Uterus (tissue), 4 donors: ENCODE data around the gene TMEM253. TPM values are rescaled to one million over a fixed set of nuclear protein-coding genes. Genes with fewer than 3 reads are reported as not detected.

Experiments used
- DNase-seq, 2 donors: peaks; one replicate each; pipeline ENCODE4 v3.0.0-alpha.2; 2019 to 2020
- H3K27ac ChIP-seq, 2 donors: fragments of 200-600 bp; sonication (generic); 1 replicate in 1 of 2; 2 replicates in 1 of 2; pipeline ENCODE4 v1.5.1; 2016 to 2018
- H3K27me3 ChIP-seq, 2 donors: fragments of 200-600 bp; sonication (generic); one replicate each; pipeline ENCODE4 v1.5.1; 2018 to 2019; ENCODE audit warnings: control low read depth in 1 of 2
- H3K36me3 ChIP-seq, 2 donors: fragments of 200-600 bp; sonication (generic); one replicate each; pipeline ENCODE4 v1.5.1; 2019; ENCODE audit warnings: control low read depth in 1 of 2
- H3K4me1 ChIP-seq, 2 donors: fragments of 200-600 bp; sonication (generic); one replicate each; pipeline ENCODE4 v1.5.1; 2018 to 2019; ENCODE audit warnings: control low read depth in 1 of 2
- H3K4me3 ChIP-seq, 2 donors: fragments of 200-600 bp; sonication (generic); 1 replicate in 1 of 2; 2 replicates in 1 of 2; pipeline ENCODE4 v1.5.1; 2018 to 2019; ENCODE audit warnings: mild to moderate bottlenecking in 1 of 2
- H3K9me3 ChIP-seq, 2 donors: fragments of 200-600 bp; sonication (generic); one replicate each; pipeline ENCODE4 v1.5.1; 2019; ENCODE audit warnings: control low read depth in 1 of 2
- POLR2A ChIP-seq, 2 donors: fragments of 450-650 bp; IDR thresholded peaks; one replicate each; pipeline ENCODE4 v1.6.1; 2016; ENCODE audit warnings: antibody characterized with exemption in 2 of 2, mild to moderate bottlenecking in 1 of 2, moderate library complexity in 1 of 2
- intact Hi-C: fragments of 100-400 bp; cut with DNase I; formaldehyde crosslinking; loops from one replicate; pipeline ENCODE4 v1.15.1; 2023; ENCODE audit warnings: low total_unique reads
- total RNA-seq, 4 donors: library from RNA; depleted of rRNA in 3 of 4; stranded (reverse); fragments of >200 nt in 3 of 4; gene quantifications; one replicate each; pipeline versions ENCODE4 v1.1.0 to v1.2.4, GENCODE V29; 2014 to 2023
- TF ChIP-seq, protein P1 (sequence below), 4 experiments: fragments of 200-600 bp in 2 of 4; fragments of 450-650 bp in 2 of 4; sonication (generic) in 2 of 4; IDR thresholded peaks; one replicate each; pipeline ENCODE4 v1.5.1; 2016 to 2019; ENCODE audit warnings: antibody characterized with exemption in 4 of 4, mild to moderate bottlenecking in 2 of 4, moderate library complexity in 1 of 4
- donor health status: DM: yes; HTN: yes; CAD: no.

TMEM253 gene
- total RNA-seq, 4 donors from 2014 or later = 0.85 TPM; not detected in 3

DNA sequence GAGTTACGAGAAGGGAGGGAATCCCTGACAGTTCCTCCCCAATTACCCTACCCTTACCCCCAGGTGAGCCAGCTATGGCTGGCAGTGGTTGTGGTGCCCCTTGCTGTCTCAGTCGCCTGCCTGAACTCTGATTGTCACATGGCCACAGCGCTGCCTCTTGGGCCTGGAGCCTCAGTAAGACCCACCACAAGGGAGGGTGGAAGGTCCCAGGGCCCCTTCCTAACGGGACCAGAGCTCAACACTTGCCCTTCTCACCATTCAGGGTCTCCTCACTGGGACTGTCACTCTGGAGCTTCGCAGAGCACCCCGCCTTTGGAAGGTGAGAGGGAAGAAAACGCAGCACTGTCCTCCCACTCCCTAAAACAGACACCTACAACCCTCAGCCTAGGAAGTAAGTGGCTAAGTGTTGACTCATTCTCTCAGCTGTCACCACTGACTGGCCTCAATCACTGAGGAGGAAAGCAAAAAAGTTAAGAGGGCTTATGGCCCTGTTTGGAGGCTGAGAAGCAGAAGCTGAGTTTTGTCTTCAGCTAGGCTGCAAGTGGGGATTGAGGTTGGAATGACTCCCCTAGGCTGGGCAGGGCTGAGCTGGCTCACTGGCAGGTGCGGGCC lies 1.0 kb downstream of the TMEM253 start:
- Histone ChIP-seq H3K4me1 (peaks cover 6 to 19% of the 10 kb centered on the region in 2 donors), H3K27ac (no peak overlapping the region)

DNA sequence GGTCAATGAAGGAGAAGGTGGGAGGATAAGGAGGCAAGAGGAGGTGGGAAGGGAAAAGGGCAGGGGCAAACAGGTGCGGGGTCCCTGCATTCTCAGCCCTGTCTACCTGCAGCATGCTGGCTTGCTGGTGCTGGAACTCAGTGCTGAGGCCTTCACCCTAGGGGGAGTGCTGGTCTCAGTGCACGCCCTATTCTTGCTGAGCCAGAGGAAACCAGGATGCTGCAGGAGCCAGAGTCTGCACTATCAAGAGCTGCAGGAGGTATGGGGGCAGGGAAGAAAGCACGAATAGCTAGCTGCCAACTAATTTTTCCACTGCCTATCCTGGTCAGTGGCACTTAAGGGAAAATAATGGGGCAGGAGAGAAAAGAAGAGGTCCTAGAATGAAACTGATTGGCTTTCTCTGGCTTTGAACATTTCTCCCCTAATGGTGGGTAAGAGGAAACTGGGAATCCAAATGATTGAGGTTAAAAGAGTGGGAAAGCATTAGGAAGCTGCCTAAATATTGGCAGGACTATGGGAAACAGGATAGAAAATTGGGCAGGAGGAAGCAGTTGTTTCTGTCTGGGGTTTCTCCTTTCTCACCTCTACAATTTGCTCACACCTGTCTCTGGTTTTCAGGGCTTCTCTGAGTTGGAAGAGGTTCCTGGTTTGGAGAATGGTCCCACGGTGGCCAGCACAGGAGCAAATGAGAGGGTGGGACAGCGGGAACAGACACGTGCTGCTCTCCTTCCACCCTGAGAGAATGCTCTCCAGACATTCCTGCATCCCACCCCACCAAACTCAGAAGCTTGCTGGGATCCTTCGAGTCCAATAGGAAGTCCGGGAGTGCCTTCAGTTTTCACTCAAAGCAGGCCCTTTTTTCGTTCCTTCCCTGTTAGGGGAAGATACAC lies 1.9 kb downstream of the TMEM253 start:
- Histone ChIP-seq H3K9me3 (no peaks in the 10 kb centered on the region), H3K27me3 (no peaks in the 10 kb centered on the region), H3K4me1 (peaks cover 6 to 11% of the 10 kb centered on the region in 2 donors), H3K27ac (peak overlapping the region; percentile 99), H3K4me3 (peak overlapping the region; percentile 65 to 69), H3K36me3 (no peaks in the 10 kb centered on the region)
- intact Hi-C loops = loop anchor here (5.0 kb wide), 1 partner anchor 35 kb away; no protein-coding TSS in a partner anchor
- TF ChIP-seq, protein P1, sequence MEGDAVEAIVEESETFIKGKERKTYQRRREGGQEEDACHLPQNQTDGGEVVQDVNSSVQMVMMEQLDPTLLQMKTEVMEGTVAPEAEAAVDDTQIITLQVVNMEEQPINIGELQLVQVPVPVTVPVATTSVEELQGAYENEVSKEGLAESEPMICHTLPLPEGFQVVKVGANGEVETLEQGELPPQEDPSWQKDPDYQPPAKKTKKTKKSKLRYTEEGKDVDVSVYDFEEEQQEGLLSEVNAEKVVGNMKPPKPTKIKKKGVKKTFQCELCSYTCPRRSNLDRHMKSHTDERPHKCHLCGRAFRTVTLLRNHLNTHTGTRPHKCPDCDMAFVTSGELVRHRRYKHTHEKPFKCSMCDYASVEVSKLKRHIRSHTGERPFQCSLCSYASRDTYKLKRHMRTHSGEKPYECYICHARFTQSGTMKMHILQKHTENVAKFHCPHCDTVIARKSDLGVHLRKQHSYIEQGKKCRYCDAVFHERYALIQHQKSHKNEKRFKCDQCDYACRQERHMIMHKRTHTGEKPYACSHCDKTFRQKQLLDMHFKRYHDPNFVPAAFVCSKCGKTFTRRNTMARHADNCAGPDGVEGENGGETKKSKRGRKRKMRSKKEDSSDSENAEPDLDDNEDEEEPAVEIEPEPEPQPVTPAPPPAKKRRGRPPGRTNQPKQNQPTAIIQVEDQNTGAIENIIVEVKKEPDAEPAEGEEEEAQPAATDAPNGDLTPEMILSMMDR (IDR thresholded peaks at IDR 0.05) = no peak
- TF ChIP-seq POLR2A (IDR thresholded peaks at IDR 0.05) = no peak
- no peak for DNase-seq

More for the DNA sequence above, 1.0 kb downstream of the TMEM253 start:
- DNase-seq = no peak
- TF ChIP-seq, protein P1 (IDR thresholded peaks at IDR 0.05) = no peak
- no peak for TF ChIP-seq POLR2A (IDR thresholded peaks at IDR 0.05)
- intact Hi-C loops = loop anchor here (5.0 kb wide), 1 partner anchor 35 kb away; no protein-coding TSS in a partner anchor
- H3K9me3 ChIP-seq = no peaks in the 10 kb centered on the region
- no peaks in the 10 kb centered on the region for H3K27me3 ChIP-seq
- H3K4me3 ChIP-seq = no peak overlapping the region
- H3K36me3 ChIP-seq = no peaks in the 10 kb centered on the region

DNA sequence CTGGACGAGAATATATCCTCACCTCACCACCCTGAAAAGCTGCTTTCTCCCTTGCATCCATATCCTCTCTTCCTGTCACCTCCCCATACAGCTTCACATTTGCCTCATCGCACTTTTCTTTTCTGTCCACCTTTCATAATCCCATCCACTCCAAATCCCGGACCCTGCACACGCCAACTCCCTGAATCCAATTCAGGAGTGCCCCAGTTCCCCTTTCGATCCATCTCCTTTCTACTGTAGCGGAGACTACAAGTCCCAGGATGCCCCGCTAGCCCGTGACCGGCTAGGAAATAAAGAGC lies 2.5 kb downstream of the TMEM253 start:
- Histone ChIP-seq H3K4me3 (peak overlapping the region; percentile 65 to 69), H3K27me3 (no peaks in the 10 kb centered on the region), H3K9me3 (no peaks in the 10 kb centered on the region), H3K4me1 (peaks cover 6 to 11% of the 10 kb centered on the region in 2 donors), H3K27ac (peak overlapping the region; percentile 99), H3K36me3 (no peaks in the 10 kb centered on the region)
- TF ChIP-seq, protein P1 (IDR thresholded peaks at IDR 0.05) = no peak
- TF ChIP-seq POLR2A (IDR thresholded peaks at IDR 0.05) = no peak
- intact Hi-C loops = loop anchor here (5.0 kb wide), 1 partner anchor 36 kb away; no protein-coding TSS in a partner anchor
- DNase-seq = no peak

DNA sequence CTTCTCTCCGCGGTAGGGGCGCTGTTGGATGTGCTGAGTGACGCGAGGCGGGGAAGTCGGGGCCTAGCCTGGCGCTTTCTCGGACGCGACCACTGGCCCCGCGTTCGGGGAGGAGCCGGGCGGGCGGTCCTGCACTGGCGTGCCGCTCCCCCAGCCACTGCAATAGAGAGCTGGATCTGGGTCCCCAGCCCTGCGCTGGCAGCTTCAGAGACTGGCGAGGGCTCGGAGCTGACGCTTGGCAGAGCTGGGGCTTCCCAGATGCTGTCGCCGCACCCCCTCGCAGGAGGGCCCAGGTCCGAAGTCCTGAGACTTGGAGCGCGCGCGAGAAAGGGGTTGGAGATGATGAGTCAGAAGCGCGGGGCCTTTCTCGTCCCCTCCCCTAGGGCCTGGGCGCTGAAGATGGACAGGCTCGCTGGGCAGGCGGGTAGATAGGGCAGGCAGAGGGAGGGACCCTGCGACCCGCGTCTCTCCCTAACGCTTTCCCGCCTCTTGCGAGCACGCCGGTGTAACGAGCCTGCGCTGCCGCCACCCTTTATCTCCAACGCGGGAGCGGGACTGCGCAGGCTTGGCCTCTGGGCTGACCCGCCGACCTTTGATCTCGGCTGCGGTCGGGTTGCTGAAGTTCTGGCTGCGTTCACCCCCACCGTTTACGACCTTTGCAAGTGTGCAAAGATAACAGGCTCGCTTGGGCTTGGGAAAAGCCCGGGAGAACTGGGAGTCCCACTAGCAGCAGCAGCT lies 3.0 kb downstream of the TMEM253 start:
- Histone ChIP-seq H3K27ac (peak overlapping the region; percentile 99), H3K9me3 (no peaks in the 10 kb centered on the region), H3K4me3 (peak overlapping the region; percentile 65 to 69), H3K36me3 (no peaks in the 10 kb centered on the region), H3K27me3 (no peaks in the 10 kb centered on the region), H3K4me1 (peaks cover 6 to 11% of the 10 kb centered on the region in 2 donors)
- TF ChIP-seq POLR2A (IDR thresholded peaks at IDR 0.05) = peak; percentile 90 to 92
- TF ChIP-seq, protein P1 (IDR thresholded peaks at IDR 0.05) = peak; percentile 57 to 92 (median 83)
- intact Hi-C loops = loop anchor here (5.0 kb wide), 1 partner anchor 37 kb away; no protein-coding TSS in a partner anchor
- peak; percentile 95 to 97 for DNase-seq
